ENCODE data around the gene CACNA1B. TPM values are rescaled to one million over a fixed set of nuclear protein-coding genes. Genes with fewer than 3 reads are reported as not detected.

CACNA1B gene
- total RNA-seq, 1 donor from 2014 or later: 0.46 TPM

DNA sequence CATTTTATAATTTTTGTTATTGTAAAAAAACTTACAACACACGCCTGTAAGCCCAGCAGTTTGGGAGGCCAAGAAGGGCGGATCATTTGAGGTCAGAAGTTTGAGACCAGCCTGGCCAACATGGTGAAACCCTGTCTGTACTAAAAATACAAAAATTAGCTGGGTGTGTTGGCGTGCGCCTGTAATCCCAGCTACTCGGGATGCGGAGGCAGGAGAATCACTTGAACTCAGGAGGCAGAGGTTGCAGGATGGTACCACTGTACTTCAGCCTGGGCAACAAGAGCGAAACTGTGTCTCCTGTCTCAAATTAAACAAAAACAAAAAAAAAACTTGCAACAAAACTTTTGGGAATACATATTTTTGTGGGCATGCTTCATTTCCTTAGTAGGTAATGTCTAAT is 164.6 kb downstream of the CACNA1B start:
- DNase-seq: no peak
- no peak for ATAC-seq (ENCODE audit: poor library complexity)
- intact Hi-C loops (cut with DNase I): no loop called here

- intact Hi-C loops (cut with DNase I): no loop called here
- no peak for ATAC-seq (ENCODE audit: poor library complexity)
Observed at GRCh38 chr9:138042640-138043039, 165.1 kb downstream of the CACNA1B start.

DNA sequence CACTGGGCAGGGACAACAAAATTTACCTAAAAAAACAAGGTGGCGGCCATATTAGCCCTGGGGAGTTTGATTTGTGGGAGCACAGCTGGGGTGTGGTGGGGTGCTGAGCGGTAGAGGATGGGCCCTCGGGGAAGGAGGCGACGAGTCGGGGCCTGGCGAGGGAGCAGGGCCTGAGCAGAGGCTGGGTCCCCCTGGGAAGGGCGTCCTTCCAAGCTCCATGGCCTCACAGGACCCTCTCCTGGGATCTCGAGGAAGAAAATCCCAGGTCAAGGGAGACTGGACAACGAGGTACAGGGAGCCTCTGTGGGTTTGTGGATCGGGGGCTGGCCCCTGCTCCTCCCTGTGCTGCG is 165.5 kb downstream of the CACNA1B start:
- no peak for DNase-seq
- no peak for ATAC-seq (ENCODE audit: poor library complexity)
- intact Hi-C loops (cut with DNase I): no loop called here

More at GRCh38 chr9:138042640-138043039, 165.1 kb downstream of the CACNA1B start:
- DNase-seq: no peak

DNA sequence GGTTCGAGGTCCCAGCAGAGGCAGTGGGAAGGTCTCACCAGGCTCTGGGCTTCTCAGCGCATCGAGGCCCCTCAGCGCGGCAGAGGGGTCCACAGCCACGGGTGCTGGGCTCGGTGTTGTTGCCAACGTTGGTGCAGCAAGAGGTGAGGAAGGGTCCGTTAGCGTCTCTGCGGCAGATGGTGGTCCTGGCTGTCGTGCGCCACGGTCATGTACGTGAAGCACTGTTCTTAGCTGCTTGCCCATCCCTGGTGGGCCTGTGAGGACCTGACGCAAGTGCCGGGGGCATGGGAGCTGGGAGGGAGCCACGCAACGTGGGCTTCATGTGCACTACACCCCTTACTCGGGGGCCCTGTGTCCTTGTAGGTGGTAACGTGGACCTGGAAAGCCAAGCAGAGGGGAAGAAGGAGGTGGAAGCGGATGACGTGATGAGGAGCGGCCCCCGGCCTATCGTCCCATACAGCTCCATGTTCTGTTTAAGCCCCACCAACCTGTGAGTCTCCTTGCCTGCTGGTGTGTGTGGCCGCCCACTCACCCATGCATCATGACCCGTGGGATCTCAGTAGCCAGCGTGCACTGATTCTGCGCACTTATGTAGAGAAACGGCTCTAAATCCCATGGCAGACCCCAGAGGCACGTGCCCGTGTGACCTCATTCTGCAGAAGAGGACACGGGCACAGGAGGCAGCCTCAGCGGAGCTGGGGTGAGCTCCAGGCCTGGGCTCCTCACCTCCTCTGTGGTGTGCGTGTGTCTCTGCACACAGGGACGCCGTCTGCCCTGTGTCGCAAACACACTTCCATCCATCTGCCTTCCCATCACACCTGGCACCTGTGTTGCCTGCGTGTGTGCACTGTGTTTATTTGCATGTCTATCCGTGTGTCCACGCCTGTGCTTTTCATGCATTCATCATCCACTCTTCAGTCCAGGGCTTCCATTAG is 166.1 kb downstream of the CACNA1B start:
- ATAC-seq (ENCODE audit: poor library complexity) (no peak), DNase-seq (no peak)
- intact Hi-C loops (cut with DNase I): no loop called here

DNA sequence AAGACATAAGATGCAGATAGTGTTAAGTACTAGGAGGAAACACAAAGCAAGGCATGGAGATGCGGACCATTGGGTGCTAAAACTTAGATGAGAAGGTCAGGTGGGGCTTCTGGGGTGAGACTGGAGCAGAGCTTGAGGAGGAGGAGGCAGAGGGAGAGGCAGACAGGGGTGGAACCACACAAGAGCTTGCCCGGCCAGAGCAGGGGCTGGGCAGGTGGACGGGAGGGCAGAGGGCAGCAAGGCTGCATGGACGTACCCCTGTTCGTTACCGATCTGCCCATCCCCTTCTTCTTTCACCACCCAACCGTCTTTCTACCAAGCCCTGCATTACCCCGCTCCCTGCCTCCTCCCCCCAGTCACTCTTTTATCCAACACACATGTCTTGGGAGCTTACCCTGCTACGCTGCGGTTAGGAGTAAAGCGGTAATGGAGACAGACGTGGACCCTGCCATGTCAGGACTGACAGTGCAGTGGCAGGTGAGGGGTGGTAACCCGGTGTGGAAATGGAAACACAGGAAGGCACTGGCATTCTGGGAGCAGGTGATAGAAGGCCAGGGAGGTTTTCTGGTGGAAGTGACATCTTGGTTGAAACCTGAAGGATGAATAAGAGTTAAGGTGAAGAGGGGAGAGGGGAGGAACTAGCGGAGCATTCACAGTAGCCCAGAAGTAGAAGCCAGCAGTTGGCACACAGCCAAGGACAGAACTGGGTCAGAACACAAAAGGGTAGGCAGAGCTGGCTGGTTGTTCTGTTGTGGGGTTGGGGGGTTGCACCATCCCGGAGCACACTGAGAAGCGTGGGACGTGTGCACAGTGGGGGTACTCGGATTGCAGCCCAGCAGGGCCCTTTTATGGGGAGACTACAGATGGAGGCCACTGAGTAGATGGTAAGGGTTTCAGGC is 167.2 kb downstream of the CACNA1B start:
- DNase-seq (no peak), ATAC-seq (ENCODE audit: poor library complexity) (no peak)
- intact Hi-C loops (cut with DNase I): no loop called here

GRCh38 chr9:138045541-138046490 is 168.2 kb downstream of the CACNA1B start:
- intact Hi-C loops (cut with DNase I): no loop called here
- no peak for DNase-seq

GRCh38 chr9:138046641-138047301 is 169.2 kb downstream of the CACNA1B start:
- ATAC-seq (ENCODE audit: poor library complexity) (no peak), DNase-seq (no peak)
- intact Hi-C loops (cut with DNase I): no loop called here

More at GRCh38 chr9:138045541-138046490, 168.2 kb downstream of the CACNA1B start:
- no peak for ATAC-seq (ENCODE audit: poor library complexity)

- no peak for ATAC-seq (ENCODE audit: poor library complexity)
- DNase-seq: no peak
- intact Hi-C loops (cut with DNase I): no loop called here
Observed at GRCh38 chr9:138047469-138048040, 170.0 kb downstream of the CACNA1B start.

GRCh38 chr9:138048184-138048583 is 170.6 kb downstream of the CACNA1B start:
- DNase-seq (no peak), ATAC-seq (ENCODE audit: poor library complexity) (no peak)
- intact Hi-C loops (cut with DNase I): no loop called here

- DNase-seq (no peak), ATAC-seq (ENCODE audit: poor library complexity) (no peak)
- intact Hi-C loops (cut with DNase I): no loop called here
Observed at GRCh38 chr9:138049085-138049778, 171.7 kb downstream of the CACNA1B start.

DNA sequence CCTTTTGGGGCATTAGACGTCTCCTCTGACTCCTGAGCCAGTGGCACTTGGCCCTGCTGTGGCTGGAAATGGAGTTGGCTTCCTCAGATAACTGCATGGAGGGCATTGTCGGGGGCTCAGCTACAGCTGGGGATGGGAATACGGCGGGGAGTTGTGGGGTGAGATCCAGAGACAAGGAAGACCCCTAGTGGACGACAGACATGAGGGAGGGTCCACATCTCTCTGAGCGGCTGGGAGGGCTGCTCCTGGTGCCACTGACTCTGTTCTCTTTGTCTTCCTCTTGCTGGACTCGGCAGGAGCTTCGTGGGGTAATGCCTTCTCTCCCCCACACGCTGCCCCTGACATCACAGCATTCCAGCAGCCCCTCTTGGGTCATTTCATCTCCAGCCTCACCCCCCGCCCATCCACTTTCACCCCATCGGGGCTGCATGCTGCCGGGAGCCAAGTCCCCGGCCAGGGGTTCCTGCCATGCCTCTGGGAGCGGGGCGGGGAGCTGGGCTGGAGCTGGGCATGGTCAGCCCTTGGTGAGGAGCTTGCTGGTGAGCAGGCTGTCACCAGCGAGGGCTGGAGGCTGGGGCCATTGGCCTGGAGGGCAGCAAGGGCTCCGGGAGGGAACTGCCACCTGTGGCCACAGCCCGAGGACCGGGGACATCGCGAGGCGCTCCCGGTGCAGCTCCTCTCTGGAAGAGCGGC is 172.3 kb downstream of the CACNA1B start:
- DNase-seq (no peak), ATAC-seq (ENCODE audit: poor library complexity) (no peak)
- intact Hi-C loops (cut with DNase I): no loop called here

GRCh38 chr9:138050472-138051330 is 173.1 kb downstream of the CACNA1B start:
- ATAC-seq (ENCODE audit: poor library complexity) (no peak), DNase-seq (no peak)
- intact Hi-C loops (cut with DNase I): no loop called here

- ATAC-seq (ENCODE audit: poor library complexity): no peak
- intact Hi-C loops (cut with DNase I): no loop called here
- no peak for DNase-seq
Observed at GRCh38 chr9:138051586-138052321, 174.2 kb downstream of the CACNA1B start.

GRCh38 chr9:138052322-138052615 is 174.7 kb downstream of the CACNA1B start:
- ATAC-seq (ENCODE audit: poor library complexity) (no peak), DNase-seq (no peak)
- intact Hi-C loops (cut with DNase I): no loop called here

- DNase-seq (no peak), ATAC-seq (ENCODE audit: poor library complexity) (no peak)
- intact Hi-C loops (cut with DNase I): no loop called here
Observed at GRCh38 chr9:138052635-138053320, 175.2 kb downstream of the CACNA1B start.
